GM19455 (cell line): ENCODE results near the gene FRAT1.
"Not testable (repeated sequence)": the region's sequence is repeated elsewhere in the genome, so short reads cannot be mapped to it uniquely, and the experiment has no call there.

ENCODE experiments used
- ATAC-seq: cut with Tn5 transposase; IDR thresholded peaks from one replicate; pipeline ENCODE4 v1.9.1; 2021; ENCODE audit not compliant: unreplicated experiment

Gene FRAT1, protein sequence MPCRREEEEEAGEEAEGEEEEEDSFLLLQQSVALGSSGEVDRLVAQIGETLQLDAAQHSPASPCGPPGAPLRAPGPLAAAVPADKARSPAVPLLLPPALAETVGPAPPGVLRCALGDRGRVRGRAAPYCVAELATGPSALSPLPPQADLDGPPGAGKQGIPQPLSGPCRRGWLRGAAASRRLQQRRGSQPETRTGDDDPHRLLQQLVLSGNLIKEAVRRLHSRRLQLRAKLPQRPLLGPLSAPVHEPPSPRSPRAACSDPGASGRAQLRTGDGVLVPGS

DNA sequence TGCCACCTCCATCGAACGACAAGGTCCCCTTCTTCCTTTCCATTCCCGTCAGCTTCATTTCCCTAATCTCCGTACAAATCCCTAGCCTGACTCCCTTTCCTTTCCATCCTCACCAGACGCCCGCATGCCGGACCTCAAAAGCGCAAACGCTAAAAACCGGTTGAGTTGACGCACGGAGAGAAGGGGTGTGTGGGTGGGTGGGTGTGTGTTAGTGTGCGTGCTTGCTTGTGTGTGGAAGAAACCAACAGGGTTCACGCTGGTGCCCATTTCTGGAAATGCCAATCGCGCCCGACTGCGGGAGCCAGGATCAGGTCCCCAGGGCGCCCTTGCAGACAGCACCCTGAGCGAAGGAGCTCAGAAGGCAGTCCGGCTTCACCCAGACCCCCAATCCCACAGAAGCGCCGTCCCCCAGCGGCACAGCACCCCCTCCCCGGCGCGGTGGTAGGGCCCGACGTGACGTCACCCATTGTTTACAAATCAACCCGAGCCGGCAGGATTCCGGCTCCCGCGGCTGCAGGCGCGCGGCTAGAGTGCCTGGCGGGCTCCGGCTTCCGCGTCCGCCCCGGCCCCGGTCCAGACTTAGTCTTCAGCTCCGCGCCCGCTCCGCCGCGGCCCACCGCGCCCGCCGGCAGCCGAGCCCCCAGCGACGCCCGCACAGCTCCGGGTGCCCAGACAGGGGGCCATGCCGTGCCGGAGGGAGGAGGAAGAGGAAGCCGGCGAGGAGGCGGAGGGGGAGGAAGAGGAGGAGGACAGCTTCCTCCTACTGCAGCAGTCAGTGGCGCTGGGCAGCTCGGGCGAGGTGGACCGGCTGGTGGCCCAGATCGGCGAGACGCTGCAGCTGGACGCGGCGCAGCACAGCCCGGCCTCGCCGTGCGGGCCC, at the start of gene FRAT1:
Gene FRAT1, plus strand, starts transcription at position 500 of the 880 bp plus-strand sequence. Its CDS starts 183 bp downstream, at position 683.
- peak; percentile 81 for ATAC-seq

GRCh38 chr10:97270523-97271154, 48.4 kb upstream of the FRAT1 start:
- no peak for ATAC-seq

- no peak for ATAC-seq
Observed at GRCh38 chr10:97273700-97274099, 45.4 kb upstream of the FRAT1 start.

- no peak for ATAC-seq
Observed at GRCh38 chr10:97274828-97275227, 44.2 kb upstream of the FRAT1 start.

DNA sequence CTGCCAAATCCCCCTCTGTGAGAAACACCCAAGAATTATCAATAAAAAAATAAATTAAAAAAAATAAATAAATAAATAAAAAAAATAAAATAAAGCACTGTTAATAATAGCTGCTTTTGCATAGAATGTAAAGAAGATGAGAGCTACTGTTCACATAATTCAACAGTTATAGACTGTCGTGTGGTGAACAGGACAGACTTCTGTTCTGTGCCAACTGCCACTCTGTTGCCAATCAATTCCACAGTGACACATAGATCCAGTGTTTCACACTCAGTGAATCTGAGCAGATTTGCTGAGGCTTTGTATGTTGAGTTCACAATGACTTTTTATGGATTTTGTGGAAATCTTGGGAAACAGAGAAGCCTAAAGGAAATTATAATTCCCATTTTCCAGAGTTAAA, 41.5 kb upstream of the FRAT1 start:
- no peak for ATAC-seq

GRCh38 chr10:97278491-97278989, 40.5 kb upstream of the FRAT1 start:
- ATAC-seq, result no peak

- no peak for ATAC-seq
Observed at GRCh38 chr10:97279121-97279815, 39.8 kb upstream of the FRAT1 start.

- no peak for ATAC-seq
Observed at GRCh38 chr10:97280783-97281182, 38.3 kb upstream of the FRAT1 start.

DNA sequence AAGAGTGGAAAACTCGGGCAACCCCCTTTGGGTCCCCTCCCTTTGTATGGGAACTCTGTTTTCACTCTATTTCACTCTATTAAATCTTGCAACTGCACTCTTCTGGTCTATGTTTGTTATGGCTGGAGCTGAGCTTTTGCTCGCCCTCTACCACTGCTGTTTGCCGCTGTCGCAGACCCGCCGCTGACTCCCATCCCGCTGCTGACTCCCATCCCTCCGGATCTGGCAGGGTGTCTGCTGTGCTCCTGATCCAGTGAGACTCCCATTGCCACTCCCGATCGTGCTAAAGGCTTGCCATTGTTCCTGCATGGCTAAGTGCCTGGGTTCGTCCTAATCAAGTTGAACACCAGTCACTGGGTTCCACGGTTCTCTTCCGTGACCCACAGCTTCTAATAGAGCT, 29.0 kb upstream of the FRAT1 start:
- ATAC-seq, result not testable (repeated sequence)

DNA sequence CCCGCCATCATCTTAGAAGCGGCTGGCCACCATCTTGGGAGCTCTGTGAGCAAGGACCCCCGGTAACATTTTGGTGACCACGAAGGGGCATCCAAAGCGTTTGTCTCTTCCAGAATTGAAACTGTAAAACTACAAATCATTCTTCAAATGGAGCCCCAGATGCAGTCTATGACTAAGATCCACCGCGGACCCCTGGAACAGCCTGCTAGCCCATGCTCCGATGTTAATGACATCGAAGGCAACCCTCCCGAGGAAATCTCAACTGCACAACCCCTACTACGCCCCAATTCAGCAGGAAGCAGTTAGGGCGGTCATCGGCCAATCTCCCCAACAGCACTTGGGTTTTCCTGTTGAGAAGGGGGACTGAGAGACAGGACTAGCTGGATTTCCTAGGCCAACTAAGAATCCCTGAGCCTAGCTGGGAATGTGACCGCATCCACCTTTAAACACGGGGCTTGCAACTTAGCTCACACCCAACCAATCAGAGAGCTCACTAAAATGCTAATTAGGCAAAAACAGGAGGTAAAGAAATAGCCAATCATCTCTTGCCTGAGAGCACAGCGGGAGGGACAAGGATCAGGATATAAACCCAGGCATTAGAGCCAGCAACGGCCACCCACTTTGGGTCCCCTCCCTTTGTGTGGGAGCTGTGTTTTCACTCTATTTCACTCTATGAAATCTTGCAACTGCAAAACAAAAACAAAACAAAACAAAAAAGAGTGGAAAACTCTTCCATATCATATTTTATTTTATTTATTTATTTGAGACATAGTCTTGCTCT, 28.3 kb upstream of the FRAT1 start:
- ATAC-seq, result not testable (repeated sequence)

DNA sequence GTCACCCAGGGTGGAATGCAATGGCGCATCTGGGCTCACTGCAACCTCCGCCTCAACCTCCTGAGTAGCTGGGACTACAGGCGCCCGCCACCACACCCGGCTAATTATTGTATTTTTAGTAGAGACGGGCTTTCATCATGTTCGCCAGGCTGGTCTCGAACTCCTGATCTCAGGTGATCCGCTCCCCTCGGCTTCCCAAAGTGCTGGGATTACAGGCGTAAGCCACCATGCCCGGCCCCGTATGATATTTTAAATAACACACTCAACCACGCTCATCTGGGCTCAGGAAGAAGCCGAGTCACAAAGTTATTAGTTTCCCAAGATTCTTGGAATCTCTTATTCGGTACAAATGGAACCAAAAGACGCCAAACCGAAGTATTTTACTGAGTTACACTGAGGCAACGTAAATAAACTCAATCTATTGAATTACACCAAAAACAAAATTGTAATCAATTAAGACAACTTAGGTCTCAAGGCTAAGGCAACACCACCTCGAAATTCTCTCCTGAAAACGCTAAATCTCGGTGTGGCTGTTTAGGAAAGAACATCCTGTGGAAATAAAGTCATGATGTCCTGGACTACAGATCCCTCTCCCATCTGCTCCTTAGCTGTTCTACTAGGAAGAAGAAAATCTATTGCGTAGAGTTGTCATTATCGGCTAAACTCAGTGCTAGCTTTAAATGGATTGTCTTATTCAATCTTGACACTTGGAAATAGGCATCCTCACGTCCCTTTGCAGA, 27.5 kb upstream of the FRAT1 start:
- ATAC-seq, result no peak

- peak; percentile 100 for ATAC-seq
Observed at GRCh38 chr10:97292097-97292861, 26.8 kb upstream of the FRAT1 start, which contains the start of gene ARHGAP19. ARHGAP19 (minus strand) TSS chr10:97292637; CDS start chr10:97292627, 10 bp downstream.

- no peak for ATAC-seq
Observed at GRCh38 chr10:97292862-97293198, 26.2 kb upstream of the FRAT1 start.

GRCh38 chr10:97297556-97298222, 21.4 kb upstream of the FRAT1 start:
- ATAC-seq, result no peak

DNA sequence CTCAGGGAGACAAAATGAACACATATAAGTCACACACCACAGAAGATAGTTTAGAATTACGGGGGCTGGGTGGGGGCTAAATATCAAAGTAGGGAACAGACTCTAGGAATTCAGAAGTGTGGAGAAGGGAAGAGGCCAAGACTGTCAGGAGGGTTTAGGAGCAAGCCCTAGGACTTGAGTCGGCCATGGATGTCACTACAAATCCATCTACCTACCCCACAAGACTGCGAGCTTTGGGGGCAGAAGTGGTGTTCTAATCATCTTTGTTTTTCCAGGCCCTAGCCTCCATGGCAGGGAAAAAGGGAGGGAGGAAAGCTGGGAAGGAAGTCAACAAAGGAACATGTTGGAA, 20.9 kb upstream of the FRAT1 start:
- ATAC-seq, result no peak

- no peak for ATAC-seq
Observed at GRCh38 chr10:97300980-97301379, 18.1 kb upstream of the FRAT1 start.

GRCh38 chr10:97302088-97302791, 16.8 kb upstream of the FRAT1 start:
- no peak for ATAC-seq

DNA sequence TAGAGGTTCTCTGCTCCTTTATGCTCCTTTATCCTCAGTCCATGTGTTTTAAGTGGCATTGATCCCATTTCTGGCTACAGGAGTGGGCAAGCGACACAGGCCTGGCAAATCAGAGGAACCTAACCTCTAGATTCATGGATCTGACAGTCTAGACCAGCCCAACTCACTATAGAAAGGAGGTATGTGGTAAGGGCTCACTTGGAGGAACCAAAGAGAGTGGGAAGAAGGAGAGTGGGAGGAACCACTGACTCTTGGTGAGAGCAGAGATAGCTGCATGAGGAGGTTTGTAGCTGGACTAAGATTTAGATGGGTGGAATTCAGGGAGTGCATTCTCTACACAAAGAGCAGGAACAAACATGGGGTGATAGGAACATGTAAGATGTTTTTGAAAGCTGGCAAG, 11.6 kb upstream of the FRAT1 start:
- ATAC-seq, result no peak
